B cell (primary cell): ENCODE measurements around the gene N4BP3. TPM values are rescaled to one million over a fixed set of nuclear protein-coding genes. Genes with fewer than 3 reads are reported as not detected.

Experiments used
- ATAC-seq: fragments of 200-7000 bp; cut with Tn5 transposase; one replicate; pipeline ENCODE4 v1.10.0; 2021; ENCODE audit warnings: low read depth, mild to moderate bottlenecking, moderate number of reproducible peaks, moderate library complexity
- CTCF ChIA-PET: fragments of 350-600 bp; sonication (Branson Sonifier 250); formaldehyde crosslinking; loops from one replicate; lab custom pipeline; 2021; ENCODE audit warnings: antibody characterized with exemption, inconsistent platforms; lab: Charles Lee
- POLR2A ChIA-PET: fragments of 350-600 bp; sonication (Branson Sonifier 250); formaldehyde crosslinking; loops from one replicate; lab custom pipeline; 2021; ENCODE audit warnings: antibody characterized with exemption; lab: Charles Lee
- DNase-seq: peaks from one replicate; pipeline ENCODE4 v3.0.0; 2013
- H2AFZ ChIP-seq: 2 replicates; pipeline ENCODE4 v1.6.1; 2012; ENCODE audit warnings: mild to moderate bottlenecking, low read depth, low read length; ENCODE audit not compliant: insufficient read depth, poor library complexity, severe bottlenecking
- H3K27ac ChIP-seq, 2 donors: 1 replicate in 1 of 2; 2 replicates in 1 of 2; pipeline ENCODE4 v1.5.1; 2012 to 2013; ENCODE audit warnings: low read length in 2 of 2, mild to moderate bottlenecking in 2 of 2, moderate library complexity in 1 of 2
- H3K27me3 ChIP-seq, 4 experiments: fragments of 200-600 bp in 1 of 4; sonication (generic) in 1 of 4; replicated peaks in 1 of 4; 1 replicate in 2 of 4; 2 replicates in 2 of 4; pipeline versions ENCODE4 v1.6.1 to v1.7.0; 2013 to 2016; ENCODE audit warnings: low read length in 3 of 4, mild to moderate bottlenecking in 2 of 4, mixed read lengths in 1 of 4, moderate library complexity in 1 of 4; ENCODE audit not compliant: insufficient read depth in 4 of 4, control insufficient read depth in 3 of 4; ENCODE audit errors: control extremely low read depth in 1 of 4
- H3K36me3 ChIP-seq, 2 experiments: replicated peaks in 1 of 2; 1 replicate in 1 of 2; 2 replicates in 1 of 2; pipeline versions ENCODE4 v1.6.1 to v1.7.1; 2013; ENCODE audit warnings: low read length in 1 of 2; ENCODE audit not compliant: insufficient read depth in 2 of 2, control insufficient read depth in 1 of 2; ENCODE audit errors: control extremely low read depth in 1 of 2, extremely low read depth in 1 of 2
- H3K4me1 ChIP-seq, 2 donors: fragments of 200-600 bp in 1 of 2; sonication (generic) in 1 of 2; 1 replicate in 1 of 2; 2 replicates in 1 of 2; pipeline versions ENCODE4 v1.5.1 to v1.6.1; 2013 to 2017; ENCODE audit warnings: low read length in 2 of 2; ENCODE audit not compliant: control insufficient read depth in 2 of 2, insufficient read depth in 2 of 2
- H3K4me2 ChIP-seq: replicated peaks from 2 replicates; pipeline ENCODE3; 2012; ENCODE audit warnings: mild to moderate bottlenecking, low read depth, low read length; ENCODE audit not compliant: poor library complexity, severe bottlenecking
- H3K4me3 ChIP-seq, 5 experiments: fragments of 200-600 bp in 1 of 5; sonication (generic) in 1 of 5; 1 replicate in 3 of 5; 2 replicates in 2 of 5; pipeline versions ENCODE4 v1.5.1 to v1.7.0; 2011 to 2016; ENCODE audit warnings: low read length in 4 of 5, mild to moderate bottlenecking in 4 of 5, low read depth in 2 of 5, control low read depth in 1 of 5, moderate library complexity in 1 of 5; ENCODE audit not compliant: insufficient read depth in 1 of 5; ENCODE audit errors: control extremely low read depth in 1 of 5, extremely low read depth in 1 of 5
- H3K79me2 ChIP-seq: fragments of 200-600 bp; sonication (generic); one replicate; pipeline ENCODE4 v1.6.0; 2016; ENCODE audit warnings: low read length; ENCODE audit not compliant: control insufficient read depth, insufficient read depth
- H3K9ac ChIP-seq: fragments of 200-600 bp; sonication (generic); 2 replicates; pipeline ENCODE4 v1.6.1; 2017; ENCODE audit warnings: mild to moderate bottlenecking, low read length, moderate library complexity
- H3K9me3 ChIP-seq, 3 donors: one replicate each; pipeline versions ENCODE4 v1.6.1 to v1.7.1; 2013; ENCODE audit warnings: low read length in 2 of 3; ENCODE audit not compliant: control insufficient read depth in 2 of 3, insufficient read depth in 1 of 3; ENCODE audit errors: control extremely low read depth in 1 of 3
- H4K20me1 ChIP-seq: 2 replicates; pipeline ENCODE4 v1.6.0; 2012; ENCODE audit warnings: mild to moderate bottlenecking, low read length; ENCODE audit not compliant: insufficient read depth, control insufficient read depth, poor library complexity, severe bottlenecking
- H3K27ac Mint-ChIP-seq: one replicate; pipeline ENCODE4 v1.8.0; 2021; ENCODE audit warnings: mixed read lengths
- H3K27me3 Mint-ChIP-seq: one replicate; pipeline ENCODE4 v1.8.0; 2021; ENCODE audit warnings: mixed read lengths
- H3K4me1 Mint-ChIP-seq: one replicate; pipeline ENCODE4 v1.8.0; 2021; ENCODE audit warnings: mixed read lengths
- H3K4me3 Mint-ChIP-seq: one replicate; pipeline ENCODE4 v1.8.0; 2021; ENCODE audit warnings: mixed read lengths
- H3K9me3 Mint-ChIP-seq: one replicate; pipeline ENCODE4 v1.8.0; 2022; ENCODE audit warnings: mixed read lengths; ENCODE audit not compliant: insufficient read depth
- EZH2 ChIP-seq: IDR thresholded peaks from 2 replicates; pipeline ENCODE4 v1.6.1; 2012; ENCODE audit warnings: borderline replicate concordance, low read depth, mild to moderate bottlenecking, moderate library complexity, low read length; ENCODE audit not compliant: insufficient read depth, poor library complexity, severe bottlenecking
- WGBS: methylation state at CpG from one replicate; pipeline ENCODE4 v1.1.5; 2013; ENCODE audit warnings: missing lambda C conversion rate; ENCODE audit not compliant: insufficient coverage; 5-methylcytosine and 5-hydroxymethylcytosine counted together
- intact Hi-C: fragments of 100-400 bp; cut with micrococcal nuclease; formaldehyde crosslinking; loops from one replicate; pipeline ENCODE4 v1.10.0; 2022
- polyA plus RNA-seq: library from polyadenylated mRNA; depleted of rRNA; stranded (reverse); fragments of >200 nt; gene quantifications from 2 replicates; pipeline ENCODE4 v1.2.3, GENCODE V29; 2012
- total RNA-seq, 2 donors: library from RNA; stranded (reverse); fragments of 120-200 nt in 1 of 2; gene quantifications; 1 replicate in 1 of 2; 2 replicates in 1 of 2; pipeline versions ENCODE4 v1.2.3 to v1.2.4, GENCODE V29; 2013 to 2022
- TF ChIP-seq, protein P1 (sequence below): fragments of 200-600 bp; IDR thresholded peaks from one replicate; pipeline ENCODE4 v1.8.0; 2022; ENCODE audit warnings: antibody characterized with exemption, mild to moderate bottlenecking

Gene N4BP3
- total and polyA plus RNA-seq, 2 donors (not counting 1 experiment from before 2014, with no cell fraction given) = 13.3 to 48.7 TPM

DNA sequence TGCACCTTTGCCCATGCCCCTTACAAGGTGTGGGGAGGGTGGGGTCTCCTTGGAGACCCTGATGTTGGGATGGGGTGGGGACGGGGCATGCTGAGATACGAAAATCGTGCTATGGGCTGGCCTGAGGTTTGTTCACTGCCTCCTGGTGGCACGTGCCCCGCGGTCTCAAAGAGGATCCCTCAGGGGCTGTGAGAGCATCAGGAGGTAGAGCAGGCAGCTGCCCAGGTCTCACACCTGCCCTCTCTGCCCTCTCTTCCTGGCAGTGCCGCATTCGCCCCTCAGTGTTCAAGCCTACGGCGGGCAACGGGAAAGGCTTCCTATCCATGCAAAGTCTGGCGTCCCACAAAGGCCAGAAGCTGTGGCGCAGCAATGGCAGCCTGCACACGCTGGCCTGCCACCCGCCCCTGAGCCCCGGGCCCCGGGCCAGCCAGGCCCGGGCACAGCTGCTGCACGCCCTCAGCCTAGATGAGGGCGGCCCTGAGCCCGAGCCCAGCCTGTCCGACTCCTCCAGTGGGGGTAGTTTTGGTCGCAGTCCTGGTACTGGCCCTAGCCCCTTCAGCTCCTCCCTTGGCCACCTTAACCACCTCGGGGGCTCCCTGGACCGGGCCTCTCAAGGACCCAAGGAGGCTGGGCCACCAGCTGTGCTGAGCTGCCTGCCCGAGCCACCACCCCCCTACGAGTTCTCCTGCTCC is 6.7 kb downstream of the N4BP3 start:
- Mint-ChIP-seq H3K27ac (no peak overlapping the region), H3K27me3 (no peaks in the 10 kb centered on the region), H3K4me1 (peaks cover 70% of the 10 kb centered on the region), H3K9me3 (no peaks in the 10 kb centered on the region), H3K4me3 (no peak overlapping the region)
- Histone ChIP-seq H3K9me3 (no peaks in the 10 kb centered on the region), H3K27ac (peak overlapping the region in 1 of 2 donors; percentile 26), H3K4me2 (peak overlapping the region; percentile 95), H3K36me3 (peaks cover 0 to 42% of the 10 kb centered on the region in 2 experiments), H3K4me1 (peaks cover 74 to 76% of the 10 kb centered on the region in 2 donors), H3K27me3 (no peaks in the 10 kb centered on the region), H4K20me1 (peaks cover 88% of the 10 kb centered on the region), H3K9ac (no peak overlapping the region), H3K79me2 (peaks cover 61% of the 10 kb centered on the region), H2AFZ (no peak overlapping the region), H3K4me3 (no peak overlapping the region)
- ATAC-seq (no peak), DNase-seq (no peak)
- intact Hi-C loops = loop anchor here (10.0 kb wide), 1 partner anchor 805 kb away; the partner anchor contains the start of gene MXD3
- ChIA-PET POLR2A (interaction anchor here (1.0 to 1.7 kb wide), 4 partner anchors 9 to 610 kb away, joined by 3 to 7 read pairs (median 4); partner anchors contain the start of gene NHP2), CTCF (interaction anchor here (1.1 to 8.6 kb wide), 14 partner anchors 9 to 53 kb away, joined by 3 to 92 read pairs (median 12); partner anchors contain the start of genes NHP2 and RMND5B)
- WGBS = 93% methylated on average over 26 of the region's 27 CpGs
- no peak for TF ChIP-seq EZH2
- TF ChIP-seq, protein P1, sequence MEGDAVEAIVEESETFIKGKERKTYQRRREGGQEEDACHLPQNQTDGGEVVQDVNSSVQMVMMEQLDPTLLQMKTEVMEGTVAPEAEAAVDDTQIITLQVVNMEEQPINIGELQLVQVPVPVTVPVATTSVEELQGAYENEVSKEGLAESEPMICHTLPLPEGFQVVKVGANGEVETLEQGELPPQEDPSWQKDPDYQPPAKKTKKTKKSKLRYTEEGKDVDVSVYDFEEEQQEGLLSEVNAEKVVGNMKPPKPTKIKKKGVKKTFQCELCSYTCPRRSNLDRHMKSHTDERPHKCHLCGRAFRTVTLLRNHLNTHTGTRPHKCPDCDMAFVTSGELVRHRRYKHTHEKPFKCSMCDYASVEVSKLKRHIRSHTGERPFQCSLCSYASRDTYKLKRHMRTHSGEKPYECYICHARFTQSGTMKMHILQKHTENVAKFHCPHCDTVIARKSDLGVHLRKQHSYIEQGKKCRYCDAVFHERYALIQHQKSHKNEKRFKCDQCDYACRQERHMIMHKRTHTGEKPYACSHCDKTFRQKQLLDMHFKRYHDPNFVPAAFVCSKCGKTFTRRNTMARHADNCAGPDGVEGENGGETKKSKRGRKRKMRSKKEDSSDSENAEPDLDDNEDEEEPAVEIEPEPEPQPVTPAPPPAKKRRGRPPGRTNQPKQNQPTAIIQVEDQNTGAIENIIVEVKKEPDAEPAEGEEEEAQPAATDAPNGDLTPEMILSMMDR = no peak
